HepG2 (cell line): ENCODE data around the gene DARS2. TPM values are rescaled to one million over a fixed set of nuclear protein-coding genes. Genes with fewer than 3 reads are reported as not detected.

Source experiments
- CREM ChIP-seq, 2 experiments: sonication (generic) in 1 of 2; formaldehyde crosslinking in 1 of 2; IDR thresholded peaks; 2 replicates each; pipeline versions ENCODE4 v1.4.0 to v1.6.1; 2016 to 2020; ENCODE audit warnings: antibody characterized with exemption in 1 of 2, mild to moderate bottlenecking in 1 of 2, missing genetic modification reagents in 1 of 2
- ETV6 ChIP-seq: sonication (generic); formaldehyde crosslinking; conservative IDR thresholded peaks from 2 replicates; pipeline ENCODE4 v1.4.0; 2020; ENCODE audit warnings: missing genetic modification reagents
- FOXA1 ChIP-seq, 2 experiments: fragments of 450-650 bp in 1 of 2; sonication (generic) in 1 of 2; formaldehyde crosslinking in 1 of 2; IDR thresholded peaks; 2 replicates each; pipeline versions ENCODE4 v1.4.0 to v1.6.1; 2016 to 2020; ENCODE audit warnings: missing genetic modification reagents in 1 of 2
- HINFP ChIP-seq: sonication (generic); formaldehyde crosslinking; IDR thresholded peaks from 2 replicates; pipeline ENCODE4 v1.4.0; 2020; ENCODE audit warnings: low read depth, mild to moderate bottlenecking, missing genetic modification reagents
- HOXD1 ChIP-seq: sonication (generic); formaldehyde crosslinking; IDR thresholded peaks from 2 replicates; pipeline ENCODE4 v1.5.0; 2020; ENCODE audit warnings: missing genetic modification reagents
- RAD51 ChIP-seq: fragments of 450-650 bp; IDR thresholded peaks from 2 replicates; pipeline ENCODE4 v1.6.1; 2016; ENCODE audit warnings: borderline replicate concordance
- TEAD2 ChIP-seq: sonication (generic); formaldehyde crosslinking; IDR thresholded peaks from 2 replicates; pipeline ENCODE4 v1.9.0; 2021; ENCODE audit warnings: missing genetic modification reagents
- THYN1 ChIP-seq: sonication (generic); formaldehyde crosslinking; IDR thresholded peaks from 2 replicates; pipeline ENCODE4 v1.8.1; 2023; ENCODE audit warnings: low read depth, mild to moderate bottlenecking, moderate library complexity, missing genetic modification reagents, borderline replicate concordance
- ZNF205 ChIP-seq: IDR thresholded peaks from 2 replicates; pipeline ENCODE4 v1.6.1; 2018; ENCODE audit warnings: missing biosample characterization, missing genetic modification reagents
- ZNF232 ChIP-seq: sonication (generic); formaldehyde crosslinking; IDR thresholded peaks from 2 replicates; pipeline ENCODE4 v1.4.0; 2020; ENCODE audit warnings: missing genetic modification reagents, borderline replicate concordance
- polyA plus RNA-seq, 8 experiments: library from polyadenylated mRNA; depleted of rRNA in 3 of 8; stranded (reverse) in 7 of 8; unstranded in 1 of 8; fragments of >200 nt; fragmentation: Illumina TruSeq in 4 of 8; extraction: Trizol in 4 of 8; gene quantifications; 2 replicates each; pipeline versions ENCODE4 v1.2.1 to v1.2.3, GENCODE V29; 2011 to 2016; ENCODE audit warnings: low read depth in 4 of 8, missing spikeins in 1 of 8, mixed read lengths in 1 of 8; ENCODE audit not compliant: insufficient read depth in 1 of 8
- total RNA-seq, 5 experiments: library from RNA; depleted of rRNA; stranded (reverse); fragments of >200 nt; fragmentation: Illumina TruSeq; extraction: Trizol; gene quantifications; 2 replicates each; pipeline ENCODE4 v1.2.3, GENCODE V29; 2016; ENCODE audit warnings: low read depth in 1 of 5
- TF ChIP-seq, protein P1 (sequence below): sonication (generic); formaldehyde crosslinking; IDR thresholded peaks from 2 replicates; pipeline ENCODE4 v1.4.0; 2020; ENCODE audit warnings: missing genetic modification reagents, borderline replicate concordance
- TF ChIP-seq, protein P2 (sequence below): sonication (generic); formaldehyde crosslinking; IDR thresholded peaks from 2 replicates; pipeline ENCODE4 v1.5.1; 2020; ENCODE audit warnings: mild to moderate bottlenecking, missing genetic modification reagents, borderline replicate concordance
- TF ChIP-seq, protein P3 (sequence below): sonication (generic); formaldehyde crosslinking; IDR thresholded peaks from 2 replicates; pipeline ENCODE4 v1.4.0; 2020; ENCODE audit warnings: mild to moderate bottlenecking, missing genetic modification reagents

The DARS2 gene
- total and polyA plus RNA-seq, 2 of the 13 experiments (the other 11 are each of a cell fraction or from before 2014, with no cell fraction given): 17.6 to 27.7 TPM

- TF ChIP-seq, protein P1, sequence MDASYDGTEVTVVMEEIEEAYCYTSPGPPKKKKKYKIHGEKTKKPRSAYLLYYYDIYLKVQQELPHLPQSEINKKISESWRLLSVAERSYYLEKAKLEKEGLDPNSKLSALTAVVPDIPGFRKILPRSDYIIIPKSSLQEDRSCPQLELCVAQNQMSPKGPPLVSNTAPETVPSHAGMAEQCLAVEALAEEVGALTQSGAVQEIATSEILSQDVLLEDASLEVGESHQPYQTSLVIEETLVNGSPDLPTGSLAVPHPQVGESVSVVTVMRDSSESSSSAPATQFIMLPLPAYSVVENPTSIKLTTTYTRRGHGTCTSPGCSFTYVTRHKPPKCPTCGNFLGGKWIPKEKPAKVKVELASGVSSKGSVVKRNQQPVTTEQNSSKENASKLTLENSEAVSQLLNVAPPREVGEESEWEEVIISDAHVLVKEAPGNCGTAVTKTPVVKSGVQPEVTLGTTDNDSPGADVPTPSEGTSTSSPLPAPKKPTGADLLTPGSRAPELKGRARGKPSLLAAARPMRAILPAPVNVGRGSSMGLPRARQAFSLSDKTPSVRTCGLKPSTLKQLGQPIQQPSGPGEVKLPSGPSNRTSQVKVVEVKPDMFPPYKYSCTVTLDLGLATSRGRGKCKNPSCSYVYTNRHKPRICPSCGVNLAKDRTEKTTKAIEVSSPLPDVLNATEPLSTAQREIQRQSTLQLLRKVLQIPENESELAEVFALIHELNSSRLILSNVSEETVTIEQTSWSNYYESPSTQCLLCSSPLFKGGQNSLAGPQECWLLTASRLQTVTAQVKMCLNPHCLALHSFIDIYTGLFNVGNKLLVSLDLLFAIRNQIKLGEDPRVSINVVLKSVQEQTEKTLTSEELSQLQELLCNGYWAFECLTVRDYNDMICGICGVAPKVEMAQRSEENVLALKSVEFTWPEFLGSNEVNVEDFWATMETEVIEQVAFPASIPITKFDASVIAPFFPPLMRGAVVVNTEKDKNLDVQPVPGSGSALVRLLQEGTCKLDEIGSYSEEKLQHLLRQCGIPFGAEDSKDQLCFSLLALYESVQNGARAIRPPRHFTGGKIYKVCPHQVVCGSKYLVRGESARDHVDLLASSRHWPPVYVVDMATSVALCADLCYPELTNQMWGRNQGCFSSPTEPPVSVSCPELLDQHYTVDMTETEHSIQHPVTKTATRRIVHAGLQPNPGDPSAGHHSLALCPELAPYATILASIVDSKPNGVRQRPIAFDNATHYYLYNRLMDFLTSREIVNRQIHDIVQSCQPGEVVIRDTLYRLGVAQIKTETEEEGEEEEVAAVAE: peak; percentile 61; the same call in 1 of the 2 replicates
- TF ChIP-seq, protein P2, sequence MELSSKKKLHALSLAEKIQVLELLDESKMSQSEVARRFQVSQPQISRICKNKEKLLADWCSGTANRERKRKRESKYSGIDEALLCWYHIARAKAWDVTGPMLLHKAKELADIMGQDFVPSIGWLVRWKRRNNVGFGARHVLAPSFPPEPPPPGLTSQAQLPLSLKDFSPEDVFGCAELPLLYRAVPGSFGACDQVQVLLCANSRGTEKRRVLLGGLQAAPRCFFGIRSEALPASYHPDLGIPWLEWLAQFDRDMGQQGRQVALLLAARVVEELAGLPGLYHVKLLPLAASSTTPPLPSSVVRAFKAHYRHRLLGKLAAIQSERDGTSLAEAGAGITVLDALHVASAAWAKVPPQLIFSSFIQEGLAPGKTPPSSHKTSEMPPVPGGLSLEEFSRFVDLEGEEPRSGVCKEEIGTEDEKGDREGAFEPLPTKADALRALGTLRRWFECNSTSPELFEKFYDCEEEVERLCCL (CRISPR knock-in tag): 0 out of 2 replicates have a peak, but pooled peaks have one; percentile 41
- TF ChIP-seq HINFP (CRISPR knock-in tag) (peak; percentile 81), FOXA1 (IDR thresholded peaks at IDR 0.05) (no peak), FOXA1 (CRISPR knock-in tag; IDR thresholded peaks at IDR 0.05) (no peak), RAD51 (peak; percentile 89), ETV6 (CRISPR knock-in tag) (no peak), ZNF232 (CRISPR knock-in tag) (peak; percentile 77), TEAD2 (CRISPR knock-in tag) (0 out of 2 replicates have a peak, but pooled peaks have one; percentile 47), CREM (IDR thresholded peaks at IDR 0.05) (peak; percentile 95), CREM (CRISPR knock-in tag; IDR thresholded peaks at IDR 0.05) (0 out of 2 replicates have a peak, but pooled peaks have one; percentile 22), HOXD1 (CRISPR knock-in tag) (no peak), ZNF205 (CRISPR knock-in tag) (no peak; the same call in 1 of the 2 replicates), THYN1 (no peak)
- TF ChIP-seq, protein P3, sequence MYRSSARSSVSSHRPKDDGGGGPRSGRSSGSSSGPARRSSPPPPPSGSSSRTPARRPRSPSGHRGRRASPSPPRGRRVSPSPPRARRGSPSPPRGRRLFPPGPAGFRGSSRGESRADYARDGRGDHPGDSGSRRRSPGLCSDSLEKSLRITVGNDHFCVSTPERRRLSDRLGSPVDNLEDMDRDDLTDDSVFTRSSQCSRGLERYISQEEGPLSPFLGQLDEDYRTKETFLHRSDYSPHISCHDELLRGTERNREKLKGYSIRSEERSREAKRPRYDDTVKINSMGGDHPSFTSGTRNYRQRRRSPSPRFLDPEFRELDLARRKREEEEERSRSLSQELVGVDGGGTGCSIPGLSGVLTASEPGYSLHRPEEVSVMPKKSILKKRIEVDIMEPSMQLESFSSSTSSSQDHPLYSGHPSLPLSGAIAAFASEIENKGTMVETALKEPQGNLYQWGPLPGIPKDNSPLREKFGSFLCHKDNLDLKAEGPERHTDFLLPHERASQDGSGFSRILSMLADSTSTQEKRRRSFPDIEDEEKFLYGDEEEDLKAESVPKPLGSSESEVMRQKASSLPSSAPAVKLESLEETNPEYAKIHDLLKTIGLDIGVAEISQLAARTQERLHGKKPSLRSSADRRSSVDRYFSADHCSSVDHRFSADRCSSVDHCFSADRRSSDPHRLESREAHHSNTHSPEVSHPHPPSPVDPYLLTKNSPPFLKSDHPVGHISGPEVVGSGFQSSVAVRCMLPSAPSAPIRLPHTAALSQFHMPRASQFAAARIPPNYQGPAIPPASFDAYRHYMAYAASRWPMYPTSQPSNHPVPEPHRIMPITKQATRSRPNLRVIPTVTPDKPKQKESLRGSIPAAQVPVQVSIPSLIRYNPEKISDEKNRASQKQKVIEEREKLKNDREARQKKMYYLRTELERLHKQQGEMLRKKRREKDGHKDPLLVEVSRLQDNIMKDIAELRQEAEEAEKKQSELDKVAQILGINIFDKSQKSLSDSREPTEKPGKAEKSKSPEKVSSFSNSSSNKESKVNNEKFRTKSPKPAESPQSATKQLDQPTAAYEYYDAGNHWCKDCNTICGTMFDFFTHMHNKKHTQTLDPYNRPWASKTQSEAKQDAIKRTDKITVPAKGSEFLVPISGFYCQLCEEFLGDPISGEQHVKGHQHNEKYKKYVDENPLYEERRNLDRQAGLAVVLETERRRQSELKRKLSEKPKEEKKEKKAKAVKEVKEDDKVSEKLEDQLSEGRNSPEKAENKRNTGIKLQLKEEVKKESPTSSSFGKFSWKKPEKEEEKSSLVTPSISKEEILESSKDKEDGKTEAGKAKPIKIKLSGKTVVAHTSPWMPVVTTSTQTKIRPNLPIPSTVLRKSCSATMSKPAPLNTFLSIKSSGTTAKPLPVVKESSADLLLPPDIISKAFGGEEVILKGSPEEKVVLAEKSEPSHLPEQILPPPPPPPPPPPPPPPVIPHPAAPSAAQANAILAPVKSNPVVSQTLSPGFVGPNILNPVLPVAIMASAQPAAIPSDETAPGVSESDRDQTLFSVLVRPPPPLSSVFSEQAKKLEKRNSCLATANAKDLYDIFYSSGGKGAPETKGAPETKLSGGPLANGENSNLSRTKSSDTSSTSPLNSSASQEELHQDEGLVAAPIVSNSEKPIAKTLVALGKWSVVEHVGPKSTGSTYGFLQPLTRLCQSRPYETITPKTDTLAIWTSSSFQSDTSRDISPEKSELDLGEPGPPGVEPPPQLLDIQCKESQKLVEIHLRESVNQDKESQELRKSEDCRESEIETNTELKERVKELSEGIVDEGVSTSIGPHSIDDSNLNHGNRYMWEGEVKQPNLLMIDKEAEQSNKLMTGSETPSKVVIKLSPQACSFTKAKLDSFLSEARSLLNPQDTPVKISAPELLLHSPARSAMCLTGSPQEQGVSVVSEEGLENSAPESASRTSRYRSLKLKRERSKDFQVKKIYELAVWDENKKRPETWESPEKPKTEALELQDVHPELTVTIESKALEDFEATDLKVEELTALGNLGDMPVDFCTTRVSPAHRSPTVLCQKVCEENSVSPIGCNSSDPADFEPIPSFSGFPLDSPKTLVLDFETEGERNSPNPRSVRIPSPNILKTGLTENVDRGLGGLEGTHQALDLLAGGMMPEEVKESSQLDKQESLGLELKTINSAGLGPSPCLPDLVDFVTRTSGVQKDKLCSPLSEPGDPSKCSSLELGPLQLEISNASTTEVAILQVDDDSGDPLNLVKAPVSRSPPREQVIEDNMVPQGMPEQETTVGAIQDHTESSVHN (CRISPR knock-in tag): 0 out of 2 replicates have a peak, but pooled peaks have one; percentile 36
These were observed 43.3 kb downstream of the DARS2 start, which contains the start of gene GAS5 (continued) for GRCh38 chr1:173867753-173868265.
